NCI-H2196 (cell line): ENCODE measurements around the gene BPIFB4.

ENCODE experiments used
- DNase-seq: peaks from one replicate; lab custom pipeline; 2025; ENCODE audit not compliant: unreplicated experiment; lab: John Stamatoyannopoulos, UW

Gene BPIFB4

GRCh38 chr20:33160681-33161080 lies 81.2 kb downstream of the BPIFB4 start:
- DNase-seq: no peak
